H1 (cell line): Measurements from ENCODE around the gene CMIP. TPM values are rescaled to one million over a fixed set of nuclear protein-coding genes. Genes with fewer than 3 reads are reported as not detected.

ENCODE experiments used
- SIN3A ChIP-seq, 2 experiments: IDR thresholded peaks in 1 of 2; conservative IDR thresholded peaks in 1 of 2; 2 replicates each; pipeline ENCODE4 v1.6.1; 2011 to 2012; ENCODE audit warnings: low read length in 2 of 2, improper control_type of control experiment in 1 of 2, low read depth in 1 of 2, mild to moderate bottlenecking in 1 of 2
- SRF ChIP-seq: IDR thresholded peaks from 2 replicates; pipeline ENCODE4 v1.6.1; 2011; ENCODE audit warnings: mild to moderate bottlenecking, low read depth, low read length, moderate library complexity
- polyA plus RNA-seq, 7 experiments: library from polyadenylated mRNA; depleted of rRNA in 3 of 7; stranded (reverse) in 5 of 7; unstranded in 2 of 7; fragments of >200 nt in 5 of 7; fragments of 200-250 nt in 2 of 7; gene quantifications; 1 replicate in 5 of 7; 2 replicates in 1 of 7; 4 replicates in 1 of 7; pipeline versions ENCODE4 v1.2.1 to v1.2.3, GENCODE V29; 2011 to 2013; ENCODE audit warnings: missing spikeins in 2 of 7, mixed read lengths in 2 of 7
- total RNA-seq: library from RNA; stranded (reverse); fragmentation: NEBNext Ultra II Directional; extraction: Animal tissue kit (Norgen Biotek cat#: 25700); gene quantifications from 2 replicates; pipeline ENCODE4 v1.2.1, GENCODE V29; 2021
- TF ChIP-seq, protein P1 (sequence below): fragments of 300-600 bp; sonication (generic); IDR thresholded peaks from 2 replicates; pipeline ENCODE4 v1.7.1; 2012; ENCODE audit warnings: low read length, moderate library complexity, mild to moderate bottlenecking, inconsistent platforms; ENCODE audit not compliant: insufficient replicate concordance

The CMIP gene
- total and polyA plus RNA-seq, 2 of the 8 experiments (the other 6 are each of a cell fraction or from before 2014, with no cell fraction given), result 7.9 to 53.2 TPM

DNA sequence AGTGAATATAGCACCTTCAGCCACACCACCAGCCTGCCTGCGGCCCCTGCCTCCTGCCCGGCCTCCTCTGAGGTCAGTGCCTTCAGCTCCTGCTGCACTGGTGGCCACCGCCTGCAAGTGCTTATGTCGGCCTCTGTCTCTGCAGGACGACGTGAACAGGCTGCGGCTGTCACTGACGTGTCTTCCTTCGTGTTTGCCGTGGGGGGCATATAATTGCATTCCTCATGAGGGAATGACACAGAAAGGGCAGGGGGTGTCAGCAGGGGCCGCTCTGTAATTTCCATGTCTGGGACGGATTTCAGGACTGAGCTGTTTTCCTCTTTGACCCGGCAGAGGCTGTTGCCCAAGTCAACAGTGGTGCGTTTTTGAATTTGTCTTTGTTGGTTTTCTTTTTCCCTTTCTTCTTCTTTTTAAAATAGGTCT, 28.5 kb downstream of the CMIP start (continued):
- no peak for TF ChIP-seq SIN3A (conservative IDR thresholded peaks at IDR 0.05 in 1 of 2, IDR thresholded peaks at IDR 0.05 in 1 of 2; ENCODE audit: low read depth in 1 of 2, low read length in 2 of 2)
- TF ChIP-seq, protein P1, sequence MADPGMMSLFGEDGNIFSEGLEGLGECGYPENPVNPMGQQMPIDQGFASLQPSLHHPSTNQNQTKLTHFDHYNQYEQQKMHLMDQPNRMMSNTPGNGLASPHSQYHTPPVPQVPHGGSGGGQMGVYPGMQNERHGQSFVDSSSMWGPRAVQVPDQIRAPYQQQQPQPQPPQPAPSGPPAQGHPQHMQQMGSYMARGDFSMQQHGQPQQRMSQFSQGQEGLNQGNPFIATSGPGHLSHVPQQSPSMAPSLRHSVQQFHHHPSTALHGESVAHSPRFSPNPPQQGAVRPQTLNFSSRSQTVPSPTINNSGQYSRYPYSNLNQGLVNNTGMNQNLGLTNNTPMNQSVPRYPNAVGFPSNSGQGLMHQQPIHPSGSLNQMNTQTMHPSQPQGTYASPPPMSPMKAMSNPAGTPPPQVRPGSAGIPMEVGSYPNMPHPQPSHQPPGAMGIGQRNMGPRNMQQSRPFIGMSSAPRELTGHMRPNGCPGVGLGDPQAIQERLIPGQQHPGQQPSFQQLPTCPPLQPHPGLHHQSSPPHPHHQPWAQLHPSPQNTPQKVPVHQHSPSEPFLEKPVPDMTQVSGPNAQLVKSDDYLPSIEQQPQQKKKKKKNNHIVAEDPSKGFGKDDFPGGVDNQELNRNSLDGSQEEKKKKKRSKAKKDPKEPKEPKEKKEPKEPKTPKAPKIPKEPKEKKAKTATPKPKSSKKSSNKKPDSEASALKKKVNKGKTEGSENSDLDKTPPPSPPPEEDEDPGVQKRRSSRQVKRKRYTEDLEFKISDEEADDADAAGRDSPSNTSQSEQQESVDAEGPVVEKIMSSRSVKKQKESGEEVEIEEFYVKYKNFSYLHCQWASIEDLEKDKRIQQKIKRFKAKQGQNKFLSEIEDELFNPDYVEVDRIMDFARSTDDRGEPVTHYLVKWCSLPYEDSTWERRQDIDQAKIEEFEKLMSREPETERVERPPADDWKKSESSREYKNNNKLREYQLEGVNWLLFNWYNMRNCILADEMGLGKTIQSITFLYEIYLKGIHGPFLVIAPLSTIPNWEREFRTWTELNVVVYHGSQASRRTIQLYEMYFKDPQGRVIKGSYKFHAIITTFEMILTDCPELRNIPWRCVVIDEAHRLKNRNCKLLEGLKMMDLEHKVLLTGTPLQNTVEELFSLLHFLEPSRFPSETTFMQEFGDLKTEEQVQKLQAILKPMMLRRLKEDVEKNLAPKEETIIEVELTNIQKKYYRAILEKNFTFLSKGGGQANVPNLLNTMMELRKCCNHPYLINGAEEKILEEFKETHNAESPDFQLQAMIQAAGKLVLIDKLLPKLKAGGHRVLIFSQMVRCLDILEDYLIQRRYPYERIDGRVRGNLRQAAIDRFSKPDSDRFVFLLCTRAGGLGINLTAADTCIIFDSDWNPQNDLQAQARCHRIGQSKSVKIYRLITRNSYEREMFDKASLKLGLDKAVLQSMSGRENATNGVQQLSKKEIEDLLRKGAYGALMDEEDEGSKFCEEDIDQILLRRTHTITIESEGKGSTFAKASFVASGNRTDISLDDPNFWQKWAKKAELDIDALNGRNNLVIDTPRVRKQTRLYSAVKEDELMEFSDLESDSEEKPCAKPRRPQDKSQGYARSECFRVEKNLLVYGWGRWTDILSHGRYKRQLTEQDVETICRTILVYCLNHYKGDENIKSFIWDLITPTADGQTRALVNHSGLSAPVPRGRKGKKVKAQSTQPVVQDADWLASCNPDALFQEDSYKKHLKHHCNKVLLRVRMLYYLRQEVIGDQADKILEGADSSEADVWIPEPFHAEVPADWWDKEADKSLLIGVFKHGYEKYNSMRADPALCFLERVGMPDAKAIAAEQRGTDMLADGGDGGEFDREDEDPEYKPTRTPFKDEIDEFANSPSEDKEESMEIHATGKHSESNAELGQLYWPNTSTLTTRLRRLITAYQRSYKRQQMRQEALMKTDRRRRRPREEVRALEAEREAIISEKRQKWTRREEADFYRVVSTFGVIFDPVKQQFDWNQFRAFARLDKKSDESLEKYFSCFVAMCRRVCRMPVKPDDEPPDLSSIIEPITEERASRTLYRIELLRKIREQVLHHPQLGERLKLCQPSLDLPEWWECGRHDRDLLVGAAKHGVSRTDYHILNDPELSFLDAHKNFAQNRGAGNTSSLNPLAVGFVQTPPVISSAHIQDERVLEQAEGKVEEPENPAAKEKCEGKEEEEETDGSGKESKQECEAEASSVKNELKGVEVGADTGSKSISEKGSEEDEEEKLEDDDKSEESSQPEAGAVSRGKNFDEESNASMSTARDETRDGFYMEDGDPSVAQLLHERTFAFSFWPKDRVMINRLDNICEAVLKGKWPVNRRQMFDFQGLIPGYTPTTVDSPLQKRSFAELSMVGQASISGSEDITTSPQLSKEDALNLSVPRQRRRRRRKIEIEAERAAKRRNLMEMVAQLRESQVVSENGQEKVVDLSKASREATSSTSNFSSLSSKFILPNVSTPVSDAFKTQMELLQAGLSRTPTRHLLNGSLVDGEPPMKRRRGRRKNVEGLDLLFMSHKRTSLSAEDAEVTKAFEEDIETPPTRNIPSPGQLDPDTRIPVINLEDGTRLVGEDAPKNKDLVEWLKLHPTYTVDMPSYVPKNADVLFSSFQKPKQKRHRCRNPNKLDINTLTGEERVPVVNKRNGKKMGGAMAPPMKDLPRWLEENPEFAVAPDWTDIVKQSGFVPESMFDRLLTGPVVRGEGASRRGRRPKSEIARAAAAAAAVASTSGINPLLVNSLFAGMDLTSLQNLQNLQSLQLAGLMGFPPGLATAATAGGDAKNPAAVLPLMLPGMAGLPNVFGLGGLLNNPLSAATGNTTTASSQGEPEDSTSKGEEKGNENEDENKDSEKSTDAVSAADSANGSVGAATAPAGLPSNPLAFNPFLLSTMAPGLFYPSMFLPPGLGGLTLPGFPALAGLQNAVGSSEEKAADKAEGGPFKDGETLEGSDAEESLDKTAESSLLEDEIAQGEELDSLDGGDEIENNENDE, result no peak
- no peak for TF ChIP-seq SRF
